ENCODE results near the gene PGBD2. TPM values are rescaled to one million over a fixed set of nuclear protein-coding genes. Genes with fewer than 3 reads are reported as not detected.
A peak's percentile ranks its signal among the peaks of the same experiment; 100 is the strongest.

The PGBD2 gene
- total and polyA plus RNA-seq, 8 donors = 2.2 to 7.5 (median 4.2) TPM

DNA sequence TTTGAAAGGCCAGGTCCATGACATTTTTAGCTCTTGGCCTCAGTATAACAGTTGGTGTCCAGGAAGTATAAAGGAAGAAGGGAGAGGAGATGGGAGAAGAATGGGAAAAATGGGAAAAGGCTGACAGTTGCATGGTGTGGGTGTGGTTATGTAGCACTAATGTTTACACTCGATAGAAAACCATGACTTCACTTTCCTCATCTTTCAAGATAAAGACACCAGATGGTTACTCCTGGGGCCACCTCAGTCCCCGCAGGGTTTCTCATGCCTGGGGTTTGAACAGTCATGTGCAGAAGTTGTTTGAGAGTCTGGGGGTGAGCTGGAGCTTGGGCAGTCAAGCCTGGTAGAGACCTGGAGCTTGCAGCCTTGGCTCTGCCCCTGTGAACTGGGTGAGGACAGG, 7.9 kb downstream of the PGBD2 start:
- DNase-seq (no peak), ATAC-seq (no peak), FAIRE-seq (no peak)
- Histone ChIP-seq H3K36me3 (peaks cover 3 to 42% (median 25%) of the 10 kb centered on the region in 3 donors), H3K4me1 (no peaks in the 10 kb centered on the region), H3K4me3 (no peak overlapping the region), H3K9me3 (no peaks in the 10 kb centered on the region), H3K27me3 (no peaks in the 10 kb centered on the region), H3K27ac (no peak overlapping the region)
- intact Hi-C loops (cut with DNase I) = no loop called here
- 65 to 73% methylated on average over 2 of the region's 2 CpGs for whole genome bisulfite sequencing, 2 donors
- TF ChIP-seq, protein P1, sequence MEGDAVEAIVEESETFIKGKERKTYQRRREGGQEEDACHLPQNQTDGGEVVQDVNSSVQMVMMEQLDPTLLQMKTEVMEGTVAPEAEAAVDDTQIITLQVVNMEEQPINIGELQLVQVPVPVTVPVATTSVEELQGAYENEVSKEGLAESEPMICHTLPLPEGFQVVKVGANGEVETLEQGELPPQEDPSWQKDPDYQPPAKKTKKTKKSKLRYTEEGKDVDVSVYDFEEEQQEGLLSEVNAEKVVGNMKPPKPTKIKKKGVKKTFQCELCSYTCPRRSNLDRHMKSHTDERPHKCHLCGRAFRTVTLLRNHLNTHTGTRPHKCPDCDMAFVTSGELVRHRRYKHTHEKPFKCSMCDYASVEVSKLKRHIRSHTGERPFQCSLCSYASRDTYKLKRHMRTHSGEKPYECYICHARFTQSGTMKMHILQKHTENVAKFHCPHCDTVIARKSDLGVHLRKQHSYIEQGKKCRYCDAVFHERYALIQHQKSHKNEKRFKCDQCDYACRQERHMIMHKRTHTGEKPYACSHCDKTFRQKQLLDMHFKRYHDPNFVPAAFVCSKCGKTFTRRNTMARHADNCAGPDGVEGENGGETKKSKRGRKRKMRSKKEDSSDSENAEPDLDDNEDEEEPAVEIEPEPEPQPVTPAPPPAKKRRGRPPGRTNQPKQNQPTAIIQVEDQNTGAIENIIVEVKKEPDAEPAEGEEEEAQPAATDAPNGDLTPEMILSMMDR (IDR thresholded peaks at IDR 0.05) = no peak

DNA sequence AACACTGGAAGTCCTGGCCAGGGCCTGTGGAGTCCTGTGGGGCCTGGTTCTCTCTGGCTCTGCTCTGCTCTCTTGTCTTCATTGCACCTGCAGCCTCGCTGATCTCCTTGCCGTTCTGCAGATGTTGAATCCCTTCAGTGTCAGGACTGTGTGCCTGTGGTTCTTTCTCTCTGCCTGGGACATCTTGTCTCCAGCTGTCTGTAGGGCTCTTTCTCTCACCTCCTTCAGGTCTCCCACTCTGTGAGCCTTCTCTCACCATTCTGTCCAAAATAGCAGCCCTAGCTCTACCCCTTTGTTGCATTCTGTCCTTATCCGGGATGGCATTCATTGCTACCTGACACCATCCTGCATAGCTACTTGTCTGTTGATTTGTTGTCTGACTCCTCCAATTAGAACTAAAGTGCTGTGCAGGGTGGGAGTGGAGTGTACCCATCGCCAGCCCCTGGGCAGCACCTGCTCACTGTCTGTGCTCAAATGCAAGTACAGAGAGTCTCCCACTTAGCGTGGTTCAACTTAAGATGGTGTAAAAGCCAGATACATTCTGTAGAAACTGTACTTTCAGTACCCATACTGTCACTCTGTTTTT, 8.9 kb downstream of the PGBD2 start:
- no peak for DNase-seq
- TF ChIP-seq, protein P1 (IDR thresholded peaks at IDR 0.05) = no peak
- Histone ChIP-seq H3K9me3 (no peaks in the 10 kb centered on the region), H3K4me3 (no peak overlapping the region), H3K27ac (no peak overlapping the region), H3K36me3 (peaks cover 3 to 50% (median 25%) of the 10 kb centered on the region in 3 donors), H3K4me1 (no peaks in the 10 kb centered on the region), H3K27me3 (no peaks in the 10 kb centered on the region)
- no peak for FAIRE-seq
- 92 to 93% methylated on average over 5 of the region's 5 CpGs for WGBS, 2 donors
- intact Hi-C loops (cut with DNase I) = no loop called here
- ATAC-seq = no peak

DNA sequence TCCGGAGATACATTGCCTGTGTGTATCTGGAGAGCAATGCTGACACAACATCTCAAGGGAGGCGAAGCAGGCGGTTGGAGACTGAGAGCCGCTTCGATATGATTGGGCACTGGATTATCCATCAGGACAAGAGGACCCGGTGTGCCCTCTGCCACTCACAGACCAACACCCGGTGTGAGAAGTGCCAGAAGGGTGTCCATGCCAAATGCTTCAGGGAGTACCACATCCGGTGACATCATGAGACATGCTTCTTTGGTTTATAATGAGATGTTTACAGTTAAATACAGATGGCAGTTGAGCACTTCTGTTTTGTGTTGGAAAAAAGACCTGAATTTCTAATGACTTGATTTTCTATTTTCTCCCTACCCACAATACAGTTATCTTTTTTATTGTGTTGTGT, 12.1 kb downstream of the PGBD2 start:
- TF ChIP-seq, protein P1 (IDR thresholded peaks at IDR 0.05) = no peak
- no peaks in the 10 kb centered on the region for H3K27me3 ChIP-seq
- H3K27ac ChIP-seq = no peak overlapping the region
- FAIRE-seq (no peak), ATAC-seq (no peak), DNase-seq (no peak)
- no peak overlapping the region for H3K4me3 ChIP-seq
- H3K4me1 ChIP-seq = peaks cover 0 to 2% (median 0%) of the 10 kb centered on the region in 3 donors
- 91% methylated on average over 8 of the region's 8 CpGs for WGBS, 2 donors
- intact Hi-C loops (cut with DNase I) = no loop called here
- H3K36me3 ChIP-seq = peaks cover 3 to 50% (median 25%) of the 10 kb centered on the region in 3 donors
- H3K9me3 ChIP-seq = no peaks in the 10 kb centered on the region

DNA sequence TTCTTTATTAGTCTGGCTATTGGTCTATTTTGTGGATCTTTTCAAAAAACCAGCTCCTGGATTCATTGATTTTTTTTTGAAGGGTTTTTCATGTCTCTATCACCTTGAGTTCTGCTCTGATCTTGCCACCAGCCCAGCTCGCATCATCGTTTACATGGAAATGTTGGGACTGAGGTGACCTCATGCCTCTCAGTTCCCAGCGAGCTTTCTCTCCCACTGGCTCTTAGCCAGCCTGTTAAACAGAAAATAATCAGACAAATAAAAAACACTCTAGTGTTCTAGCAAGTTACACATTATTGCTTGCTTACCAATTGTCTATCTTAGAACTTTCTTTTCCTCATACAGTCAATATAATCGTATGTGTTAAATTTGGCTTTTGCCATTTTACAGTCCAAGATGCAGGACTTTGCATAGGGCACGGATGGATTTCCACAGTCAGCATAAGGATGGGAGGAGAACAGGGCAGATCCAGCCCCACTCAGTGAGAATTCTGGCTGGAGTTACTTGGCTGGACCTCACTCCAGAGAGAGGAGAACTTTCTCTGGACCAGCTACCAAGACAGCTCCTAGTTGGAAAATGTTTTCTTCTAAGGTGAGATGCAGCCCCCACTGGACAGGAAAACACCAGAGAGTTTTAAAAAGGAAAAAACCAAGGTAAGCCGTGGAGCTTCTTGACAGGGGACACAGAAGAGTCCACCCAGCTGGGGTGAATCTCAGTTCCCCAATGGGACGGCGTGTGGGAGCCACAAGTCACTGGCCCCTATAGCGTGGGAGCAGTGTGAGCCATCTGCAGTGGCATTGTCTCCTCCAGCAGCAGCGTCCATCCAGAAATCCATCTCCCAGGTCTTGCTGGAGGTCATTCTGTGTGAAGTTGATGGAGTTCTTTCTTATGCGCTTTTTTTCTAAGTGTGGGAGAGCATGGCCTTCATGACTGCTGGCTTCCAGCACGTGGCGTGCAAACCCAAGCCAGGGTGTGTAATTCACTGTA, 17.6 kb downstream of the PGBD2 start:
- Histone ChIP-seq H3K4me3 (no peak overlapping the region), H3K36me3 (peaks cover 0 to 10% (median 0%) of the 10 kb centered on the region in 3 donors), H3K9me3 (no peaks in the 10 kb centered on the region), H3K4me1 (peaks cover 0 to 8% (median 0%) of the 10 kb centered on the region in 3 donors), H3K27me3 (no peaks in the 10 kb centered on the region), H3K27ac (peak overlapping the region in 1 of 4 donors; percentile 37)
- FAIRE-seq (no peak), DNase-seq (no peak), ATAC-seq (peak in 3 of 4 donors; percentile 43 to 60 (median 49))
- WGBS, 2 donors = 66 to 70% methylated on average over 13 of the region's 13 CpGs
- intact Hi-C loops (cut with DNase I) = no loop called here
- TF ChIP-seq, protein P1 (IDR thresholded peaks at IDR 0.05) = no peak

Measured in pancreas (tissue), 10 donors.